Measurements from ENCODE around the gene OSTC.

Gene OSTC

DNA sequence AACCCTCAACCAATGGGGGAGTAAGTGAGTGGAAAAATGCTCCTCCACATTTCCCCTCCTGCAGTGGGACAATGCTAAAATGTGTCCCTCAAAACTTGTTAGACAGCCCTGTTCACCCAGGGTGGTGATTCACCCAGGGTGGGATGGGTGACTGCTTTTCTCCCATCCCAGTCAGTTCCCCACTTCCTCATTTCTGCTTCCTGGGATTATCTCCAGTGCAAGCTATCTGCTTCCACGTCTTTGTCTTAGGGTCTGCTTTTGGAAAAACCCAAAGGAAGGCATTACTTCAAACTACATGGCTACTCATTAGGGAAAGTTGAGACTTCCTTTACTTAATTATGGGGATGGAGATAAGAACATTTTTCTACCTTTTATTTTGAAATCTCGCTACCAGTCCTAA, 67.0 kb downstream of the OSTC start:
- DNase-seq, result no peak

Measured in activated CD4-positive, CD25-positive, alpha-beta regulatory T cell (primary cell).